WTC11 (cell line): ENCODE data around the gene TRAPPC14. TPM values are rescaled to one million over a fixed set of nuclear protein-coding genes. Genes with fewer than 3 reads are reported as not detected.

ENCODE experiments used
- ATAC-seq: fragments of 200-7000 bp; cut with Tn5 transposase; 2 replicates; pipeline ENCODE4 v1.10.0; 2021; ENCODE audit warnings: mild to moderate bottlenecking, moderate library complexity
- CTCF ChIA-PET: fragments of 300-600 bp; sonication (Branson Sonifier 250); formaldehyde crosslinking; loops from one replicate; lab custom pipeline; 2021; ENCODE audit warnings: antibody characterized with exemption; lab: Charles Lee
- POLR2A ChIA-PET: fragments of 350-600 bp; sonication (Branson Sonifier 250); formaldehyde crosslinking; loops from one replicate; lab custom pipeline; 2021; ENCODE audit warnings: antibody characterized with exemption; lab: Charles Lee
- DNase-seq: peaks from one replicate; pipeline ENCODE4 v3.0.0; 2021; ENCODE audit warnings: low spot score
- H3K27ac Mint-ChIP-seq: 2 replicates; pipeline ENCODE4 v1.8.0; 2021; ENCODE audit warnings: mixed read lengths
- H3K27me3 Mint-ChIP-seq: 2 replicates; pipeline ENCODE4 v1.8.0; 2021; ENCODE audit warnings: low read depth, mild to moderate bottlenecking, moderate library complexity, mixed read lengths
- H3K36me3 Mint-ChIP-seq: 2 replicates; pipeline ENCODE4 v1.8.0; 2021; ENCODE audit warnings: mixed read lengths
- H3K4me1 Mint-ChIP-seq: 2 replicates; pipeline ENCODE4 v1.8.0; 2022; ENCODE audit warnings: mixed read lengths
- H3K4me3 Mint-ChIP-seq: 2 replicates; pipeline ENCODE4 v1.8.0; 2021; ENCODE audit warnings: mild to moderate bottlenecking, moderate library complexity, mixed read lengths
- H3K9me3 Mint-ChIP-seq: 2 replicates; pipeline ENCODE4 v1.8.0; 2021; ENCODE audit warnings: mixed read lengths
- ATF1 ChIP-seq: sonication (generic); formaldehyde crosslinking; IDR thresholded peaks from 2 replicates; pipeline ENCODE4 v1.8.1; 2023; ENCODE audit warnings: mild to moderate bottlenecking, moderate library complexity, missing genetic modification reagents
- CREB1 ChIP-seq: sonication (generic); formaldehyde crosslinking; IDR thresholded peaks from 2 replicates; pipeline ENCODE4 v1.8.0; 2023; ENCODE audit warnings: mild to moderate bottlenecking, missing genetic modification reagents
- EMX1 ChIP-seq: fragments of 250-450 bp; sonication (Bioruptor Pico); IDR thresholded peaks from 2 replicates; pipeline ENCODE4 v1.8.0; 2021; ENCODE audit warnings: mild to moderate bottlenecking
- GABPB1 ChIP-seq: sonication (generic); formaldehyde crosslinking; IDR thresholded peaks from 2 replicates; pipeline ENCODE4 v1.8.1; 2023; ENCODE audit warnings: mild to moderate bottlenecking, missing genetic modification reagents
- GTF2I ChIP-seq: fragments of 250-450 bp; sonication (Bioruptor Pico); conservative IDR thresholded peaks from 2 replicates; pipeline ENCODE4 v1.4.0; 2021; ENCODE audit warnings: mild to moderate bottlenecking
- KAT7 ChIP-seq: sonication (generic); formaldehyde crosslinking; IDR thresholded peaks from 2 replicates; pipeline ENCODE4 v1.8.1; 2023; ENCODE audit warnings: missing genetic modification reagents, mild to moderate bottlenecking, borderline replicate concordance
- MYBL2 ChIP-seq: sonication (generic); formaldehyde crosslinking; IDR thresholded peaks from 2 replicates; pipeline ENCODE4 v1.8.1; 2023; ENCODE audit warnings: mild to moderate bottlenecking, moderate library complexity, missing genetic modification reagents
- NFE2L1 ChIP-seq: sonication (generic); formaldehyde crosslinking; IDR thresholded peaks from 2 replicates; pipeline ENCODE4 v1.8.1; 2023; ENCODE audit warnings: missing genetic modification reagents
- NFYB ChIP-seq: sonication (generic); formaldehyde crosslinking; conservative IDR thresholded peaks from 2 replicates; pipeline ENCODE4 v1.8.0; 2022; ENCODE audit warnings: low read depth, missing genetic modification reagents
- PRRX2 ChIP-seq: fragments of 250-450 bp; sonication (Bioruptor Pico); IDR thresholded peaks from 2 replicates; pipeline ENCODE4 v1.8.0; 2021; ENCODE audit warnings: mild to moderate bottlenecking
- ZNF396 ChIP-seq: fragments of 250-450 bp; sonication (Bioruptor Pico); IDR thresholded peaks from 2 replicates; pipeline ENCODE4 v1.8.0; 2021; ENCODE audit warnings: mild to moderate bottlenecking, moderate library complexity, borderline replicate concordance
- ZNF416 ChIP-seq: fragments of 250-450 bp; sonication (Bioruptor Pico); IDR thresholded peaks from 2 replicates; pipeline ENCODE4 v1.9.0; 2021; ENCODE audit warnings: mild to moderate bottlenecking, inconsistent platforms
- total RNA-seq: library from RNA; stranded (reverse); gene quantifications from 3 replicates; pipeline ENCODE4 v1.2.3, GENCODE V29; 2021
- TF ChIP-seq, protein P1 (sequence below): sonication (generic); formaldehyde crosslinking; IDR thresholded peaks from 2 replicates; pipeline ENCODE4 v1.8.1; 2023; ENCODE audit warnings: mild to moderate bottlenecking, missing genetic modification reagents
- TF ChIP-seq, protein P2 (sequence below): sonication (generic); formaldehyde crosslinking; IDR thresholded peaks from 2 replicates; pipeline ENCODE4 v1.8.0; 2022; ENCODE audit warnings: missing genetic modification reagents
- TF ChIP-seq, protein P3 (sequence below): sonication (generic); formaldehyde crosslinking; IDR thresholded peaks from 2 replicates; pipeline ENCODE4 v1.8.0; 2022; ENCODE audit warnings: mild to moderate bottlenecking, missing genetic modification reagents

TRAPPC14 gene
- total RNA-seq, 1 experiment from 2014 or later, result 28.0 TPM

DNA sequence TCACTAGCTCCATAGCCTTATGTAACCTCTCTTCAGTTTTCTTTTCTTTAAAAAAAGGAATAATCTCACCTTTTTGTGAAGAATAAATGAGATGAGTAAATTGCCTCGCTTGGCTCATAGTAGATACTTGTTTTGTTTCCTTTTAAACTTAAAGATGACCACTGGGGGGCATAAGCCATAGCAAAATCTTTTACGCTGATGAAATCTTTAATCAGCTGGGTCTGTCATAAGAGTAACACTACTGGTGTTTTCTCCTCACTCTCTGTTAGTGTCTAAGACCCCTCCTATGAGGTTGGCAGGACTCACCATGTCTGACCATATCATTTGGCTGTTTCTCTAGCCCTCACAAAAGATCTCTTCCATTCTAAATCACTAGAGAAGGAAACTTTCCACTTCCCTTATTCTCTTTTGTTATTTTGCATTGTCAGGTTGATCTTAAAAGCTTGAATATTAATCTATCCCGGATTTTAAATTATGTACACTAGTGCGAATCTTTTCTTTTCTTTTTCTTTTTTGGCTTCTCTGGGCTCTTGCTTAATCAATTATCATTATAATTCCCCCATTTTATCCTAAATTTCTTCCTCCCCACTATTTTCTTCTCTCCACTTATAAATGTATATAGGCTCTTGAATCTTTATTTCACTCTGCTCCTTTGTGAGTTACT lies 31.7 kb upstream of the TRAPPC14 start:
- Mint-ChIP-seq H3K4me3 (no peak overlapping the region), H3K4me1 (no peaks in the 10 kb centered on the region), H3K36me3 (no peaks in the 10 kb centered on the region), H3K9me3 (no peaks in the 10 kb centered on the region), H3K27ac (no peak overlapping the region), H3K27me3 (peaks cover 23% of the 10 kb centered on the region)
- CTCF ChIA-PET, result interaction anchor here (0.5 to 1.6 kb wide), 9 partner anchors 9 to 1287 kb away, joined by 3 to 7 read pairs (median 4); partner anchors contain the start of genes GAL3ST4, GPC2, LAMTOR4 and STAG3
- TF ChIP-seq GABPB1 (CRISPR knock-in tag), result peak; percentile 78
- TF ChIP-seq, protein P1, sequence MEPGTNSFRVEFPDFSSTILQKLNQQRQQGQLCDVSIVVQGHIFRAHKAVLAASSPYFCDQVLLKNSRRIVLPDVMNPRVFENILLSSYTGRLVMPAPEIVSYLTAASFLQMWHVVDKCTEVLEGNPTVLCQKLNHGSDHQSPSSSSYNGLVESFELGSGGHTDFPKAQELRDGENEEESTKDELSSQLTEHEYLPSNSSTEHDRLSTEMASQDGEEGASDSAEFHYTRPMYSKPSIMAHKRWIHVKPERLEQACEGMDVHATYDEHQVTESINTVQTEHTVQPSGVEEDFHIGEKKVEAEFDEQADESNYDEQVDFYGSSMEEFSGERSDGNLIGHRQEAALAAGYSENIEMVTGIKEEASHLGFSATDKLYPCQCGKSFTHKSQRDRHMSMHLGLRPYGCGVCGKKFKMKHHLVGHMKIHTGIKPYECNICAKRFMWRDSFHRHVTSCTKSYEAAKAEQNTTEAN (CRISPR knock-in tag), result no peak
- POLR2A ChIA-PET, result no interaction called here
- ATAC-seq (peak; percentile 32; the same call in 1 of the 2 replicates), DNase-seq (no peak)

DNA sequence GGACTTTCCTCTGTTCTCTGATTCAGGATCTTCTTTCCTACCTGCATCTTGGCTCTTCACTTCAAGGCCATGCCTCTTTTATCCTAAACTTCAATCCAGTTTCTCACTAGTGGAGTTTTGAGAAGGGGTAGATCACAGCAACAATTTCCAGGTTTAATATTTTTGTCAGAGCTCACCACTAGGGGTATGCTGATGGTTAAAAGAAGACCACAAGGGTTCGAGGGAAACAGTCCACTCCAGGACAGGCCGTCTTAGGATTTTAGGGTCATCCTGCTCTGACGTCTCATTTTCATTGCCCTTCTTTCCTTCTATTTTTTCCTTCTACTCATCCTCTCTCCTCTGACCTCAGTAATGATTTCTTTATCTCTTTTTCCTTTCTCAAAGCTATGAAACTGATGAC lies 30.5 kb upstream of the TRAPPC14 start:
- Mint-ChIP-seq H3K27me3 (peaks cover 23% of the 10 kb centered on the region), H3K27ac (no peak overlapping the region), H3K4me3 (no peak overlapping the region), H3K4me1 (no peaks in the 10 kb centered on the region), H3K9me3 (no peaks in the 10 kb centered on the region), H3K36me3 (no peaks in the 10 kb centered on the region)
- ChIA-PET POLR2A (no interaction called here), CTCF (interaction anchor here (0.6 to 1.6 kb wide), 9 partner anchors 10 to 366 kb away, joined by 3 to 6 read pairs (median 5); partner anchors contain the start of gene GAL3ST4)
- TF ChIP-seq ATF1 (CRISPR knock-in tag), result no peak
- TF ChIP-seq ZNF416 (CRISPR knock-in tag), result no peak
- TF ChIP-seq, protein P1 (CRISPR knock-in tag), result no peak
- TF ChIP-seq CREB1 (CRISPR knock-in tag), result no peak
- TF ChIP-seq MYBL2 (CRISPR knock-in tag), result no peak
- no peak for TF ChIP-seq KAT7 (CRISPR knock-in tag)
- TF ChIP-seq ZNF396 (CRISPR knock-in tag), result no peak
- no peak for TF ChIP-seq PRRX2 (CRISPR knock-in tag)
- TF ChIP-seq, protein P2, sequence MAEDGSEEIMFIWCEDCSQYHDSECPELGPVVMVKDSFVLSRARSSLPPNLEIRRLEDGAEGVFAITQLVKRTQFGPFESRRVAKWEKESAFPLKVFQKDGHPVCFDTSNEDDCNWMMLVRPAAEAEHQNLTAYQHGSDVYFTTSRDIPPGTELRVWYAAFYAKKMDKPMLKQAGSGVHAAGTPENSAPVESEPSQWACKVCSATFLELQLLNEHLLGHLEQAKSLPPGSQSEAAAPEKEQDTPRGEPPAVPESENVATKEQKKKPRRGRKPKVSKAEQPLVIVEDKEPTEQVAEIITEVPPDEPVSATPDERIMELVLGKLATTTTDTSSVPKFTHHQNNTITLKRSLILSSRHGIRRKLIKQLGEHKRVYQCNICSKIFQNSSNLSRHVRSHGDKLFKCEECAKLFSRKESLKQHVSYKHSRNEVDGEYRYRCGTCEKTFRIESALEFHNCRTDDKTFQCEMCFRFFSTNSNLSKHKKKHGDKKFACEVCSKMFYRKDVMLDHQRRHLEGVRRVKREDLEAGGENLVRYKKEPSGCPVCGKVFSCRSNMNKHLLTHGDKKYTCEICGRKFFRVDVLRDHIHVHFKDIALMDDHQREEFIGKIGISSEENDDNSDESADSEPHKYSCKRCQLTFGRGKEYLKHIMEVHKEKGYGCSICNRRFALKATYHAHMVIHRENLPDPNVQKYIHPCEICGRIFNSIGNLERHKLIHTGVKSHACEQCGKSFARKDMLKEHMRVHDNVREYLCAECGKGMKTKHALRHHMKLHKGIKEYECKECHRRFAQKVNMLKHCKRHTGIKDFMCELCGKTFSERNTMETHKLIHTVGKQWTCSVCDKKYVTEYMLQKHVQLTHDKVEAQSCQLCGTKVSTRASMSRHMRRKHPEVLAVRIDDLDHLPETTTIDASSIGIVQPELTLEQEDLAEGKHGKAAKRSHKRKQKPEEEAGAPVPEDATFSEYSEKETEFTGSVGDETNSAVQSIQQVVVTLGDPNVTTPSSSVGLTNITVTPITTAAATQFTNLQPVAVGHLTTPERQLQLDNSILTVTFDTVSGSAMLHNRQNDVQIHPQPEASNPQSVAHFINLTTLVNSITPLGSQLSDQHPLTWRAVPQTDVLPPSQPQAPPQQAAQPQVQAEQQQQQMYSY (CRISPR knock-in tag), result no peak
- no peak for TF ChIP-seq NFYB (CRISPR knock-in tag)
- no peak for TF ChIP-seq GTF2I (CRISPR knock-in tag)
- TF ChIP-seq NFE2L1 (CRISPR knock-in tag), result no peak
- TF ChIP-seq EMX1 (CRISPR knock-in tag), result no peak
- TF ChIP-seq, protein P3, sequence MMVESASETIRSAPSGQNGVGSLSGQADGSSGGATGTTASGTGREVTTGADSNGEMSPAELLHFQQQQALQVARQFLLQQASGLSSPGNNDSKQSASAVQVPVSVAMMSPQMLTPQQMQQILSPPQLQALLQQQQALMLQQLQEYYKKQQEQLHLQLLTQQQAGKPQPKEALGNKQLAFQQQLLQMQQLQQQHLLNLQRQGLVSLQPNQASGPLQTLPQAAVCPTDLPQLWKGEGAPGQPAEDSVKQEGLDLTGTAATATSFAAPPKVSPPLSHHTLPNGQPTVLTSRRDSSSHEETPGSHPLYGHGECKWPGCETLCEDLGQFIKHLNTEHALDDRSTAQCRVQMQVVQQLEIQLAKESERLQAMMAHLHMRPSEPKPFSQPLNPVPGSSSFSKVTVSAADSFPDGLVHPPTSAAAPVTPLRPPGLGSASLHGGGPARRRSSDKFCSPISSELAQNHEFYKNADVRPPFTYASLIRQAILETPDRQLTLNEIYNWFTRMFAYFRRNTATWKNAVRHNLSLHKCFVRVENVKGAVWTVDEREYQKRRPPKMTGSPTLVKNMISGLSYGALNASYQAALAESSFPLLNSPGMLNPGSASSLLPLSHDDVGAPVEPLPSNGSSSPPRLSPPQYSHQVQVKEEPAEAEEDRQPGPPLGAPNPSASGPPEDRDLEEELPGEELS (CRISPR knock-in tag), result no peak
- DNase-seq (no peak), ATAC-seq (no peak)
